Muscle of arm (tissue), 12 donors: ENCODE measurements around the gene RASSF10. TPM values are rescaled to one million over a fixed set of nuclear protein-coding genes. Genes with fewer than 3 reads are reported as not detected.

ENCODE experiments used
- DNase-seq: peaks from one replicate; pipeline ENCODE4 v3.0.0-alpha.2; 2013
- polyA plus RNA-seq, 12 donors: library from polyadenylated mRNA; unstranded; fragments of 120-200 nt; gene quantifications; one replicate each; pipeline ENCODE4 v1.2.1, GENCODE V29; 2013; ENCODE audit not compliant: insufficient read length in 12 of 12

Gene RASSF10
- polyA plus RNA-seq, 12 donors, result 0.11 to 4.6 (median 0.50) TPM; not detected in 1

GRCh38 chr11:13053255-13053917 lies 44.3 kb downstream of the RASSF10 start:
- no peak for DNase-seq

- no peak for DNase-seq
Measured at GRCh38 chr11:13054278-13054677, 45.2 kb downstream of the RASSF10 start.

- DNase-seq, result no peak
Measured at GRCh38 chr11:13055200-13055599, 46.1 kb downstream of the RASSF10 start.

GRCh38 chr11:13061294-13061990 lies 52.3 kb downstream of the RASSF10 start:
- DNase-seq, result no peak
